Measurements from ENCODE around the gene SPX.

Gene SPX

GRCh38 chr12:21543151-21543550 lies 17.1 kb downstream of the SPX start:
- Histone ChIP-seq H4K20me1 (ENCODE audit: insufficient read depth, low read length) (no peaks in the 10 kb centered on the region), H3K79me2 (ENCODE audit: low read length) (no peaks in the 10 kb centered on the region), H3F3A (ENCODE audit: insufficient read depth, low read length) (no peaks in the 10 kb centered on the region), H3K27me3 (replicated peaks; ENCODE audit: insufficient read depth, low read length) (no peaks in the 10 kb centered on the region), H3K27ac (ENCODE audit: low read length) (no peak overlapping the region), H3K9me3 (replicated peaks; ENCODE audit: insufficient read depth, low read length) (no peaks in the 10 kb centered on the region), H3K4me3 (ENCODE audit: low read length) (no peak overlapping the region), H3K9ac (ENCODE audit: low read length) (no peak overlapping the region), H2AFZ (ENCODE audit: low read length) (no peak overlapping the region), H3K36me3 (replicated peaks; ENCODE audit: insufficient read depth, low read length) (no peaks in the 10 kb centered on the region), H3K4me1 (ENCODE audit: low read length) (no peaks in the 10 kb centered on the region), H3K9me2 (replicated peaks; ENCODE audit: insufficient read depth, low read length) (no peaks in the 10 kb centered on the region), H3K4me2 (ENCODE audit: low read depth, low read length) (no peak overlapping the region)
- TF ChIP-seq EZH2phosphoT487 (IDR thresholded peaks at IDR 0.05; ENCODE audit: low read length): no peak
- no peak for TF ChIP-seq CTCF (IDR thresholded peaks at IDR 0.05; ENCODE audit: low read length)
- no peak for TF ChIP-seq EZH2 (optimal IDR thresholded peaks at IDR 0.05; ENCODE audit: low read depth, low read length)
- DNase-seq: no peak

- Histone ChIP-seq H2AFZ (ENCODE audit: low read length) (no peak overlapping the region), H3K4me1 (ENCODE audit: low read length) (no peaks in the 10 kb centered on the region), H3K36me3 (replicated peaks; ENCODE audit: insufficient read depth, low read length) (no peaks in the 10 kb centered on the region), H3K4me2 (ENCODE audit: low read depth, low read length) (no peak overlapping the region), H3F3A (ENCODE audit: insufficient read depth, low read length) (no peaks in the 10 kb centered on the region), H3K79me2 (ENCODE audit: low read length) (no peaks in the 10 kb centered on the region), H3K27ac (ENCODE audit: low read length) (no peak overlapping the region), H4K20me1 (ENCODE audit: insufficient read depth, low read length) (no peaks in the 10 kb centered on the region), H3K9me2 (replicated peaks; ENCODE audit: insufficient read depth, low read length) (no peaks in the 10 kb centered on the region), H3K9me3 (replicated peaks; ENCODE audit: insufficient read depth, low read length) (no peaks in the 10 kb centered on the region), H3K4me3 (ENCODE audit: low read length) (no peak overlapping the region), H3K27me3 (replicated peaks; ENCODE audit: insufficient read depth, low read length) (no peaks in the 10 kb centered on the region), H3K9ac (ENCODE audit: low read length) (no peak overlapping the region)
- no peak for TF ChIP-seq EZH2 (optimal IDR thresholded peaks at IDR 0.05; ENCODE audit: low read depth, low read length)
- no peak for TF ChIP-seq EZH2phosphoT487 (IDR thresholded peaks at IDR 0.05; ENCODE audit: low read length)
- no peak for TF ChIP-seq CTCF (IDR thresholded peaks at IDR 0.05; ENCODE audit: low read length)
- no peak for DNase-seq
These were observed 19.5 kb downstream of the SPX start for GRCh38 chr12:21545557-21545956.

- H3K4me1 ChIP-seq (ENCODE audit: low read length): peaks cover 4% of the 10 kb centered on the region; the same call in 1 of the 2 replicates
- no peak overlapping the region for H3K4me3 ChIP-seq (ENCODE audit: low read length)
- TF ChIP-seq CTCF (IDR thresholded peaks at IDR 0.05; ENCODE audit: low read length) (no peak), EZH2phosphoT487 (IDR thresholded peaks at IDR 0.05; ENCODE audit: low read length) (no peak), EZH2 (optimal IDR thresholded peaks at IDR 0.05; ENCODE audit: low read depth, low read length) (no peak)
- H3K9me2 ChIP-seq (replicated peaks; ENCODE audit: insufficient read depth, low read length): no peaks in the 10 kb centered on the region
- H3F3A ChIP-seq (ENCODE audit: insufficient read depth, low read length): no peaks in the 10 kb centered on the region
- H4K20me1 ChIP-seq (ENCODE audit: insufficient read depth, low read length): no peaks in the 10 kb centered on the region
- no peak overlapping the region for H3K4me2 ChIP-seq (ENCODE audit: low read depth, low read length)
- H3K9me3 ChIP-seq (replicated peaks; ENCODE audit: insufficient read depth, low read length): no peaks in the 10 kb centered on the region
- H3K9ac ChIP-seq (ENCODE audit: low read length): no peak overlapping the region
- no peaks in the 10 kb centered on the region for H3K79me2 ChIP-seq (ENCODE audit: low read length)
- DNase-seq: no peak
- no peak overlapping the region for H3K27ac ChIP-seq (ENCODE audit: low read length)
- no peak overlapping the region for H2AFZ ChIP-seq (ENCODE audit: low read length)
- no peaks in the 10 kb centered on the region for H3K27me3 ChIP-seq (replicated peaks; ENCODE audit: insufficient read depth, low read length)
- H3K36me3 ChIP-seq (replicated peaks; ENCODE audit: insufficient read depth, low read length): no peaks in the 10 kb centered on the region
These were observed 20.6 kb downstream of the SPX start for GRCh38 chr12:21546716-21547115.
